ENCODE results near the gene FBXO38.
A peak's percentile ranks its signal among the peaks of the same experiment; 100 is the strongest.

FBXO38 gene, protein sequence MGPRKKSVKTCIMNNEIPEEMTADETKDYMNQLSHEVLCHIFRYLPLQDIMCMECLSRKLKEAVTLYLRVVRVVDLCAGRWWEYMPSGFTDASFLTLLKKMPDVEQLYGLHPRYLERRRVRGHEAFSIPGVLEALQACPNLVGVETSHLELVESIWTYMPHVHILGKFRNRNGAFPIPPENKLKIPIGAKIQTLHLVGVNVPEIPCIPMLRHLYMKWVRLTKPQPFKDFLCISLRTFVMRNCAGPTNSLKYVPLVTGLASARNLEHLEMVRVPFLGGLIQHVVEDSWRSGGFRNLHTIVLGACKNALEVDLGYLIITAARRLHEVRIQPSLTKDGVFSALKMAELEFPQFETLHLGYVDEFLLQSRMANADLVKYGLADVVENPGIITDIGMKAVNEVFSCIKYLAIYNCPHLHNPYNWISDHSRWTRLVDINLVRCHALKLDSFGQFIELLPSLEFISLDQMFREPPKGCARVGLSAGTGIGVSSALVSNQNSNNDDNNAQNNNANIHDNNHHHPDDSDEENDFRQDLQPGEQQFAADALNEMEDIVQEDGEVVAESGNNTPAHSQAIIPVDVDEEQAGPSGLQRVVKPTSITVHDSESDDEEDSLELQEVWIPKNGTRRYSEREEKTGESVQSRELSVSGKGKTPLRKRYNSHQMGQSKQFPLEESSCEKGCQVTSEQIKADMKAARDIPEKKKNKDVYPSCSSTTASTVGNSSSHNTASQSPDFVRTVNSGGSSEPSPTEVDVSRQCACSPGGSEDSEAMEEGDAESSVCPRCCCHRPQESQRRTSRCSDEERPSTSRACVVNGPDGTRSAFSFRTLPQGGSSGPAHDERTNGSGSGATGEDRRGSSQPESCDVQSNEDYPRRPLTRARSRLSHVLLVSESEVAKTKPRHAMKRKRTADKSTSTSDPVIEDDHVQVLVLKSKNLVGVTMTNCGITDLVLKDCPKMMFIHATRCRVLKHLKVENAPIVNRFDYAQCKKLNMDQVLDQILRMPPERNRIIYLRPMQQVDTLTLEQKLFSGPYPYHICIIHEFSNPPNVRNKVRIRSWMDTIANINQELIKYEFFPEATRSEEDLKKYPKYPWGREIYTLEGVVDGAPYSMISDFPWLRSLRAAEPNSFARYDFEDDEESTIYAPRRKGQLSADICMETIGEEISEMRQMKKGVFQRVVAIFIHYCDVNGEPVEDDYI

DNA sequence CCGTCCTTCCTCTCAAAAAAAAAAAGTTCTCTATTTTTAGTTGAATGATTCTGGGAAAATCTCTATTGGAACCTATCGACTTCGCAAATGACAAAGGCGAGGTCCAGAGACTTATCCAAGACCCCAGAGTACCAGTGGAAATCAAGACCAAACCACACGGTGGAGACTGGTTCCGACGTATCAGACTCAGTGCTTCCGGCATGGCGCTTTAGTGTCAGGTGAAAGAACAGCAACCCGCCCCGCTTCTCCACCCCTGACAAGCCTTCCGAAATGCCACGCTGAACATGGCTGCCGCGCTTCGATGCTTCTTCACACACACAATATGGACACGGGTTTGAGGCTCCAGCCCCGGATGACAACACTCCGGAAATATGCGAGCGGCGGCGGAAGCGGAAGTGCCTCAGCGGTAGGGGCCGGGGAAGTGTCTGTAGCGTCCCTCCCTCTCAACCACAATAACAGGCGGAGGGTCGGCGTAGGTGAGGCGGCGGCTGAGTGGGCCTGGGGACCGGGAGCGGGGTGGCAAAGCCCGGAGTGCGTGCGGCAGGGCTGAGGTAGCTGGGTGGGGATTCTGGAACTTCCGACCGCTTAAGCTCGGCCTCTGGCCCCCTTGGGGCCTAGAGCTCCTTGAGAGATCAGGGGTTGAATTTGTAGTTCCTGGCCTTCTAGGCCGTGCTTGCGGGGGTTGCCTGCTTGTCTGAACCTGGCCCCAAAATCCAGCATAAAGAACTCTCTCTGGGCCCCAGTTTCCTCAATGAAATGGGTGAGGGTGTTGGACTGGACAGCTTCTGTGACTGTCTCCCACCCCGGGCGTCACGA, at the start of gene FBXO38:
Gene FBXO38, plus strand, starts transcription at position 395 of the 816 bp plus-strand sequence. CDS start 10,819 bp downstream, outside the sequence.
- DNase-seq, result peak; percentile 91

GRCh38 chr5:148335259-148335658, 48.5 kb upstream of the FBXO38 start, which contains the start of gene SPINK9:
Gene SPINK9, plus strand, starts transcription at chr5:148335559. Its CDS starts 55 bp downstream, at chr5:148335614.
- DNase-seq, result no peak

DNA sequence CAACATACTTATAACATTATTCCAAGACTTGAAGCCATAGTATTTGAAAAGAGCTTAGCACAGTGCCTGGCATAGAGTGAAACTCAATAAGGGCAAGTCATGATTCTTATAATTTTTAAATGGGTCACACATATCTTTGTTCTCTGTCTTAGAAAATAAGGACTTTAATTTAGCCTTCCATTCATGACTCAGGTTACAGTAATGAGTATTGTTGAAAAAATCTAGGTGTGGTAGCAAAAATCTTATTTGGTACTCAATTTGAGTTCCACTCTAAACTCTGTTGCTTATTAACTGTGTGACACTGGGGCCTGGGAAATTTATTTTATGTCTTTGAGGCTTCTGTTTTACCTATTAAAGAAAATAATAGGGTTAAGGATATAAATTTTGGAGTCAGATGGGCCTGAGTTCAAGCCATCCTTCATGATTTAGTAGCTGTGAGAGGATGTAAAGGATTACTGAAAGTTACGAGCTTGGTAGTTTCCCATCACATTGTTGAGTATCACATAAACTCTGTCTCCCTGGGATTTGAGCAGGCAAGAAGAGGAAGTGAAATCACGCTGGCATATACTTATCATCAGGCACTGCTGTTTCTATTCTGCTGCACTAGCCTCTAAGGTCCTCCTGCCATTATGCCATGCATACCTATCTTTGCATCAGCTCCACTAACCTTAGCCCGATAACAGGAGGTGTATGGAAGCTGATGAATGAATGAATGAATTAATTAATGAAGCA, 46.9 kb upstream of the FBXO38 start:
- no peak for DNase-seq

GRCh38 chr5:148342371-148343045, 41.2 kb upstream of the FBXO38 start:
- DNase-seq, result no peak

- DNase-seq, result no peak
Observed at GRCh38 chr5:148343046-148343407, 40.7 kb upstream of the FBXO38 start.

- DNase-seq, result no peak
Observed at GRCh38 chr5:148343603-148344487, 39.9 kb upstream of the FBXO38 start.

DNA sequence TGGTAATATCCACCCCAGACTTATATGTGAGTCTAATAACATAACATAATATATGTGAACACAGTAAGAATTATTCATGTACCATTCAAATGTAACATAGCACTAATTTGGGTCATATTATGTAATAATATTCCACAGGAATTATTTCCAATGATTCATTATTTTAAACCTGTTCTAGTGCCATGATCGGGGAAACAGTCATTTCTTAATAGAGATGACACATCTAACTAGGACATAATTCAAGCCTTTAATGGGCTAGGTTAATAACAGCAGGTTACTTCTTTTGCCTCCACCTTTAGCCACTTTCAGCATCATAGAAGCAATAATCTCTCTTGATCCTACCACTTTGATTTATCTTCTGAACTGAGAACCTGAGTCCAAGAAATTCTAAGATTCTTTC, 36.1 kb upstream of the FBXO38 start:
- no peak for DNase-seq

DNA sequence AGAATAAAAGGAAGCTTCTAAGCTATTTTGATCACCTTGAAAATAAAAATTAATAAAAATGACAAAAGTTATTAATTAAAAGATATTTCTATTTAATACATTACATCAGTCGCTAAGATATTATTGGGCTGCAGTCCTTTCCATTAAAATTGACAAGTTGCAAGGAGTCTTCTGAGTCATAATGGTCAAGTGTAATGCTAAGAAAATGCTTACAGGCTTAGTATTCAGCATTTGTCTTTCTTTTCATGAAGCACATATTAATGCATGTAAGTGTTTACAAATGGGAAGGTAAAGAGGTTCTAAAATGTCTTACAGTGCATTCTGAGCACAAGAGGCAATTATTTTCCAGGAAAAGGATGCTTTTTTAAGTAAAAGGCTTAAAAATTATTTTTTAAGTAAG, 31.1 kb upstream of the FBXO38 start:
- no peak for DNase-seq

DNA sequence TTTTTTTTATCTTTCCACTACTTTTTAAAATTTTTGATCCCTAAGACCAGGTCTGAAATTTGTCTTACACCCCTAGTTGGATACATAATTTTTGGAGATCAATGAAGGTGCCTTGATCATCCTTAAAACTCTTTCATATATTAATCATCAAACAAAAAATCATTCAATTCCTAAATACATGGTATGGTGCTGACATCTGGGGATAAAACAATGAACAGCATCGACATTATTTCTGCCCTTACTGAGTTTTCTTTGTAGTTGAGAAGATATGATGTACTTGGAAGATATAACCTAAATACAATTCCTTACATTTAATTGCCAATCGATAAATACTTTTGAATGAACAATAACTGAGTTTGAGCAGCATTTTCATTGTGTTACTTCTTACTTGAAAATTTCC, 30.1 kb upstream of the FBXO38 start:
- DNase-seq, result no peak

DNA sequence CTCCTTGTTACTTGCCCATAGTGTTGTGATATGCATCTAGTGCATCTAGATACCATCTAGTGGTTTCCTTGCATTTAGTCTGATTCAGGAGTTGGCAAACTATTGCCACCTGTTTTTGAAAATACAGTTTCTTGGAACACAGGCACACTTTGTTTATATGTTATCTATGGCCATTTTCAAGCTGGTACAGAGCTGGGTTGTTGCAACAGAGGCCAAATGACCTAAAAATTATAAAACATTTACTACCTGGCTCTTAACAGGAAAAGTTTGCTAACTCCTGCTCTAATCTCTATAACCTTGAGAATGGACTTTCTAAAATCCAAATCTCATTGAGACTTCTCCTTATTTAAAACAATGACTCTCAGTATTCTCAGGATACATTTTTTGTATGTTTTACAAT, 19.4 kb upstream of the FBXO38 start:
- no peak for DNase-seq

DNA sequence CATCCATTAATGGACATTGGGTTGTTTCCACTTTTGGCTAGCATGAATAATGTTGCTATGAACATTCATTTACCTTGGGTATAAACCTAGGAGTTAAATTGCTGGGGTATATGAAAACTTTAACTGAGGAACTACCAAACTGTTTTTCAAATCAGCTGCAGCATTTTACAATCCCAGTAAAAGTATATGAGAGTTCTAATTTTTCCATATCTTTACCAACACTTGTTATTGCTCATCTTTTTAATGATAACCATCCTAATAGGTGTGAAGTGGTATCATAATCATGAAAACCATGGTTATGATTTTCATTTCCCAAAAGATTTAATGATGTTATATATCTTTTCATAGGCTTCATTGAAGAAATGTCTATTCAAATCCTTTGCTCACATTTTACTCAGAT, 15.5 kb upstream of the FBXO38 start:
- no peak for DNase-seq

GRCh38 chr5:148372166-148372725, 11.5 kb upstream of the FBXO38 start:
- no peak for DNase-seq

- DNase-seq, result no peak
Observed at GRCh38 chr5:148372893-148373292, 10.9 kb upstream of the FBXO38 start.

- DNase-seq, result no peak
Observed at GRCh38 chr5:148374690-148375360, 8.9 kb upstream of the FBXO38 start.

DNA sequence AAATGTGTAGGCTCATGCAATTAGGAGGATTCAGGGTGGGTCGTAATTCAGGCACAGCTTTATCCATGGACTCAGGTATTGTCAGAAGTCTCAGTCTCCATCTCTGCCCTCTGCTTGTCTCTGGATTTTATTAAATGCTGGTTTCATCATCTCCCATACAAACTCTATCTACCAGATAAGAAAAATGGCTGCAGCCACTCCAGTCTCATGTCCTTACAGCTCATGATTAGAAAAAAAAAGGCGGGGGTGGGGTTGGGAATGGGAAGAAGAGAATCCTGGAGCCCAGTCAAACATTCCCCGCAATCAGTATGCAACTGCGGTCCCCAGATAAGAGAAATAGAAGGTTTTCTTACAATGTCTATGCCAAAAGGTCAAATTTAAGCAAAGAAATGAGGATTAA, 7.6 kb upstream of the FBXO38 start:
- DNase-seq, result no peak

- no peak for DNase-seq
Observed at GRCh38 chr5:148378670-148379069, 5.1 kb upstream of the FBXO38 start.

- DNase-seq, result no peak
Observed at GRCh38 chr5:148379340-148379739, 4.4 kb upstream of the FBXO38 start.

- no peak for DNase-seq
Observed at GRCh38 chr5:148381906-148382305, 1.9 kb upstream of the FBXO38 start.

GRCh38 chr5:148382961-148383360, 797 bp upstream of the FBXO38 start:
- no peak for DNase-seq

Measured in NK-92 treated with Interleukin-12 subunit alpha and Interleukin-12 subunit beta, amount 100 ng/mL, for 24 hours (cell line).